Body of pancreas (tissue), 4 donors: ENCODE measurements around the gene PCDHAC2. TPM values are rescaled to one million over a fixed set of nuclear protein-coding genes. Genes with fewer than 3 reads are reported as not detected.
A peak's percentile ranks its signal among the peaks of the same experiment; 100 is the strongest.

Experiments
- ATAC-seq: fragments of 150-250 bp; one replicate; pipeline ENCODE4 v1.9.1; 2016
- DNase-seq, 4 donors: peaks; one replicate each; pipeline ENCODE4 v3.0.0-alpha.2; 2019
- H3K27ac ChIP-seq, 4 donors: fragments of 200-600 bp; sonication (generic); 1 replicate in 3 of 4; 2 replicates in 1 of 4; pipeline versions ENCODE4 v1.5.1 to v1.6.1; 2016 to 2019; ENCODE audit warnings: mild to moderate bottlenecking in 1 of 4, mixed read lengths in 1 of 4, moderate library complexity in 1 of 4
- H3K27me3 ChIP-seq, 2 donors: fragments of 200-600 bp; sonication (generic); one replicate each; pipeline ENCODE4 v1.6.0; 2016; ENCODE audit warnings: mild to moderate bottlenecking in 1 of 2
- H3K36me3 ChIP-seq, 2 donors: fragments of 200-600 bp; sonication (generic); replicated peaks in 1 of 2; 2 replicates each; pipeline ENCODE4 v1.5.1; 2016; ENCODE audit warnings: low read depth in 2 of 2; ENCODE audit not compliant: insufficient read depth in 1 of 2
- H3K4me1 ChIP-seq: fragments of 200-600 bp; sonication (generic); one replicate; pipeline ENCODE4 v1.6.0; 2016
- H3K4me3 ChIP-seq, 2 donors: fragments of 200-600 bp; sonication (generic); 1 replicate in 1 of 2; 2 replicates in 1 of 2; pipeline ENCODE4 v1.5.1; 2016 to 2019
- H3K9me3 ChIP-seq, 3 donors: fragments of 200-600 bp; sonication (generic); 1 replicate in 2 of 3; 2 replicates in 1 of 3; pipeline ENCODE4 v1.5.1; 2016
- POLR2A ChIP-seq, 3 donors: fragments of 450-650 bp; IDR thresholded peaks; one replicate each; pipeline ENCODE4 v1.6.1; 2016; ENCODE audit warnings: antibody characterized with exemption in 3 of 3, mild to moderate bottlenecking in 2 of 3
- WGBS, 2 donors: methylation state at CpG; one replicate each; pipeline ENCODE4 v1.1.5; 2017; 5-methylcytosine and 5-hydroxymethylcytosine counted together
- intact Hi-C: fragments of 100-400 bp; cut with DNase I; formaldehyde crosslinking; loops from one replicate; pipeline ENCODE4 v1.15.1; 2023
- total RNA-seq, 2 donors: library from RNA; depleted of rRNA; stranded (reverse); fragments of >200 nt; gene quantifications; one replicate each; pipeline ENCODE4 v1.1.0, GENCODE V29; 2016
- TF ChIP-seq, protein P1 (sequence below), 7 experiments: fragments of 450-650 bp in 4 of 7; fragments of 200-600 bp in 3 of 7; sonication (generic) in 3 of 7; IDR thresholded peaks; one replicate each; pipeline ENCODE4 v1.5.1; 2016 to 2019; ENCODE audit warnings: antibody characterized with exemption in 7 of 7

PCDHAC2 gene
- total RNA-seq, 2 donors from 2014 or later, result 1.6 to 2.3 TPM

DNA sequence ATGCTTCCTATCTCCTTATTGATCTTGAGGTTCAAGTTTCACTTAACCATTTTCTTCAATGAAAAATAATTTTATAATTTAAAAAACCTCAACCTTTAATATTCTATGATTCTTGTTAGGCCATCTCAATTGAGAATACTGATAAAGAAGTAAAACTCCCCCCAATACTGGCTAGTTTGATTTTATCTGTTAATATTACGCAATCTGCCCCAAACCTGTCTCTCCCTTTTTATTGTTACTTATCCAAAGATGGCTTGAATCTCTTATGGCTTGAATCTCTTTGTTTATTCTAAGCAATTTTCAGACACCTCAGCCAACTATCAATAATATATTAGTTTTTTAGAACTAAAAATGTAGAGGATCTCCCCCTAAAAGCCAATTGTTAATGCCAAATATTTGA lies 4.1 kb upstream of the PCDHAC2 start:
- Histone ChIP-seq H3K36me3 (no peaks in the 10 kb centered on the region), H3K4me1 (peaks cover 13% of the 10 kb centered on the region), H3K27me3 (no peaks in the 10 kb centered on the region), H3K9me3 (no peaks in the 10 kb centered on the region), H3K4me3 (no peak overlapping the region), H3K27ac (no peak overlapping the region)
- 86 to 95% methylated on average over 1 of the region's 1 CpG for WGBS, 2 donors
- intact Hi-C loops, result no loop called here
- DNase-seq (no peak), ATAC-seq (no peak)
- TF ChIP-seq, protein P1, sequence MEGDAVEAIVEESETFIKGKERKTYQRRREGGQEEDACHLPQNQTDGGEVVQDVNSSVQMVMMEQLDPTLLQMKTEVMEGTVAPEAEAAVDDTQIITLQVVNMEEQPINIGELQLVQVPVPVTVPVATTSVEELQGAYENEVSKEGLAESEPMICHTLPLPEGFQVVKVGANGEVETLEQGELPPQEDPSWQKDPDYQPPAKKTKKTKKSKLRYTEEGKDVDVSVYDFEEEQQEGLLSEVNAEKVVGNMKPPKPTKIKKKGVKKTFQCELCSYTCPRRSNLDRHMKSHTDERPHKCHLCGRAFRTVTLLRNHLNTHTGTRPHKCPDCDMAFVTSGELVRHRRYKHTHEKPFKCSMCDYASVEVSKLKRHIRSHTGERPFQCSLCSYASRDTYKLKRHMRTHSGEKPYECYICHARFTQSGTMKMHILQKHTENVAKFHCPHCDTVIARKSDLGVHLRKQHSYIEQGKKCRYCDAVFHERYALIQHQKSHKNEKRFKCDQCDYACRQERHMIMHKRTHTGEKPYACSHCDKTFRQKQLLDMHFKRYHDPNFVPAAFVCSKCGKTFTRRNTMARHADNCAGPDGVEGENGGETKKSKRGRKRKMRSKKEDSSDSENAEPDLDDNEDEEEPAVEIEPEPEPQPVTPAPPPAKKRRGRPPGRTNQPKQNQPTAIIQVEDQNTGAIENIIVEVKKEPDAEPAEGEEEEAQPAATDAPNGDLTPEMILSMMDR (IDR thresholded peaks at IDR 0.05), result no peak
- TF ChIP-seq POLR2A (IDR thresholded peaks at IDR 0.05), result no peak

GRCh38 chr5:140964356-140964755 lies 1.9 kb upstream of the PCDHAC2 start:
- Histone ChIP-seq H3K9me3 (no peaks in the 10 kb centered on the region), H3K4me3 (no peak overlapping the region), H3K4me1 (peaks cover 15% of the 10 kb centered on the region), H3K27ac (no peak overlapping the region), H3K27me3 (no peaks in the 10 kb centered on the region), H3K36me3 (no peaks in the 10 kb centered on the region)
- intact Hi-C loops, result no loop called here
- 68 to 77% methylated on average over 3 of the region's 3 CpGs for WGBS, 2 donors
- DNase-seq, result no peak
- TF ChIP-seq POLR2A (IDR thresholded peaks at IDR 0.05), result no peak
- TF ChIP-seq, protein P1 (IDR thresholded peaks at IDR 0.05), result no peak
- no peak for ATAC-seq

DNA sequence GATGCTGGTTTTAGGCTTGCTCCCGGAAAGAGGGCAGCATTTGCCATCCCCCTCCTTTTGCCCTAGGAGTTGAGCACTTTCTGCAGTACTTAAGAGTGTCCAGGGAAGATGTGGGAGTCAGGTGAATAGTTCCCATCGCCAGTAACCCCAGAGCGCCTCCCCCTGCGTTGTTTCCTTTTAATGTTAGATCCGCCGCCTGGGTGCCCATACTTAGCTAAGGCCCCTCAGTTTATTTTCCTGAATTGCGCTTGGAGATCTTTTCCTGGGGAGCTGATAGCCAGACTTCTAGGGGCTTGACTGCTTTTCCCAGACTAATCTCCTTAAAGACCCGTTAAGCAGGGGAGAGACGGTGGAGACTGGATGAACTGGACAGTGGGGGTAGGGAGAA lies 377 bp upstream of the PCDHAC2 start:
- no peak for ATAC-seq
- 1 to 5% methylated on average over 9 of the region's 9 CpGs for WGBS, 2 donors
- DNase-seq, result peak in 3 of 4 donors; percentile 4 to 35 (median 15)
- H3K4me3 ChIP-seq, result peak overlapping the region; percentile 24 to 50
- H3K27ac ChIP-seq, result no peak overlapping the region
- H3K27me3 ChIP-seq, result no peaks in the 10 kb centered on the region
- H3K36me3 ChIP-seq, result no peaks in the 10 kb centered on the region
- intact Hi-C loops, result no loop called here
- H3K4me1 ChIP-seq, result peaks cover 15% of the 10 kb centered on the region
- TF ChIP-seq, protein P1 (IDR thresholded peaks at IDR 0.05), result no peak
- TF ChIP-seq POLR2A (IDR thresholded peaks at IDR 0.05), result no peak
- H3K9me3 ChIP-seq, result no peaks in the 10 kb centered on the region

DNA sequence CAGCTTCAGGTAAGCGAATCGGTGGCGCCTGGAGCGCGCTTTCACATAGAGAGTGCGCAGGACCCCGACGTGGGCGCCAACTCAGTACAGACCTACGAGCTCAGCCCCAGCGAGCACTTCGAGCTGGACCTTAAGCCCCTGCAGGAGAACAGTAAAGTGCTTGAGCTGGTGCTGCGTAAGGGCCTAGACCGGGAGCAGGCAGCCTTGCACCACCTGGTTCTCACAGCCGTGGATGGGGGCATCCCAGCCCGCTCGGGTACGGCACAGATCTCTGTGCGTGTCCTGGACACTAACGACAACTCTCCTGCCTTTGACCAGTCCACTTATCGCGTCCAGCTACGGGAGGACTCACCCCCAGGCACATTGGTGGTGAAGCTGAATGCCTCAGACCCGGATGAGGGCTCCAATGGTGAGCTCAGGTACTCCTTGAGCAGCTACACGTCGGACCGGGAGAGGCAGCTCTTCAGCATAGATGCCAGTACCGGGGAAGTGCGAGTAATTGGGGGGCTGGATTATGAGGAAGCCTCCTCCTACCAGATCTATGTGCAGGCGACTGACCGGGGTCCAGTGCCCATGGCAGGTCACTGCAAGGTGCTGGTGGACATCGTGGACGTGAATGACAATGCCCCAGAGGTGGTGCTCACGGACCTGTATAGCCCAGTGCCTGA lies 1.1 kb downstream of the PCDHAC2 start:
- Histone ChIP-seq H3K36me3 (no peaks in the 10 kb centered on the region), H3K9me3 (no peaks in the 10 kb centered on the region), H3K4me3 (peak overlapping the region in 1 of 2 donors; percentile 50), H3K27ac (no peak overlapping the region), H3K27me3 (no peaks in the 10 kb centered on the region), H3K4me1 (peaks cover 15% of the 10 kb centered on the region)
- TF ChIP-seq, protein P1 (IDR thresholded peaks at IDR 0.05), result no peak
- no peak for TF ChIP-seq POLR2A (IDR thresholded peaks at IDR 0.05)
- DNase-seq (no peak), ATAC-seq (peak; percentile 9)
- intact Hi-C loops, result no loop called here
- 20% methylated on average over 34 of the region's 34 CpGs; no CpG with 5 or more reads in 1 of the 2 donors for WGBS, 2 donors

DNA sequence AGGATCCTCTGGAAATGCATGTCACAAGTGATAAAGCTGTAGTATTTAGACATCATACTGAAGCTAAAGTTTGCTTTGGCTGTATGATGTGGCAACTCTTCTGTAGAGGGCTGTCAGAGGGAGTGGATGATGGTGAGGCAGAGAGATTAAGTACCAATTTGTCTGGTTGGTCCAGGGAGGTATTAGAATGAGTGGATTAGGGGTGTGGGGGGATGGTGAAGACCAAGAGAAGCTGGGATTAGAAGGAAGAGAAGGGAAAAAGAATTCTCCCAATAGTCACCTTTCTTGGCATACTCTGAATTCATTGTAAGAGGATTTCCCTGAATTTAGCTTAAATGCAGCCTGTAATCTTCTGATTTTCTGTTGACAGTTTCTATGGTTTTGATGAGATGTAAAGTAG lies 3.6 kb downstream of the PCDHAC2 start:
- intact Hi-C loops, result no loop called here
- DNase-seq (no peak), ATAC-seq (no peak)
- no peak overlapping the region for H3K27ac ChIP-seq
- H3K9me3 ChIP-seq, result no peaks in the 10 kb centered on the region
- H3K36me3 ChIP-seq, result no peaks in the 10 kb centered on the region
- no peak overlapping the region for H3K4me3 ChIP-seq
- H3K4me1 ChIP-seq, result peaks cover 15% of the 10 kb centered on the region
- H3K27me3 ChIP-seq, result no peaks in the 10 kb centered on the region
- no peak for TF ChIP-seq POLR2A (IDR thresholded peaks at IDR 0.05)
- TF ChIP-seq, protein P1 (IDR thresholded peaks at IDR 0.05), result no peak
